GM12892 (cell line): ENCODE results near the gene PDE6H.

ENCODE experiments used
- DNase-seq: peaks from one replicate; pipeline ENCODE4 v3.0.0; 2011; ENCODE audit not compliant: insufficient read length
- FAIRE-seq: peaks from 2 replicates; lab custom pipeline; 2011; peaks lifted over from hg19 to GRCh38; lab: Jason Lieb, UNC
- POLR2A ChIP-seq: IDR thresholded peaks from 2 replicates; pipeline ENCODE4 v1.6.1; 2011; ENCODE audit warnings: low read depth, low read length, control low read depth
- POLR2AphosphoS5 ChIP-seq: IDR thresholded peaks from 2 replicates; pipeline ENCODE4 v1.6.1; 2011; ENCODE audit warnings: low read depth, low read length, control low read depth
- TAF1 ChIP-seq: IDR thresholded peaks from 2 replicates; pipeline ENCODE4 v1.6.1; 2011; ENCODE audit warnings: low read depth, mild to moderate bottlenecking, control low read depth, low read length, borderline replicate concordance

Gene PDE6H

DNA sequence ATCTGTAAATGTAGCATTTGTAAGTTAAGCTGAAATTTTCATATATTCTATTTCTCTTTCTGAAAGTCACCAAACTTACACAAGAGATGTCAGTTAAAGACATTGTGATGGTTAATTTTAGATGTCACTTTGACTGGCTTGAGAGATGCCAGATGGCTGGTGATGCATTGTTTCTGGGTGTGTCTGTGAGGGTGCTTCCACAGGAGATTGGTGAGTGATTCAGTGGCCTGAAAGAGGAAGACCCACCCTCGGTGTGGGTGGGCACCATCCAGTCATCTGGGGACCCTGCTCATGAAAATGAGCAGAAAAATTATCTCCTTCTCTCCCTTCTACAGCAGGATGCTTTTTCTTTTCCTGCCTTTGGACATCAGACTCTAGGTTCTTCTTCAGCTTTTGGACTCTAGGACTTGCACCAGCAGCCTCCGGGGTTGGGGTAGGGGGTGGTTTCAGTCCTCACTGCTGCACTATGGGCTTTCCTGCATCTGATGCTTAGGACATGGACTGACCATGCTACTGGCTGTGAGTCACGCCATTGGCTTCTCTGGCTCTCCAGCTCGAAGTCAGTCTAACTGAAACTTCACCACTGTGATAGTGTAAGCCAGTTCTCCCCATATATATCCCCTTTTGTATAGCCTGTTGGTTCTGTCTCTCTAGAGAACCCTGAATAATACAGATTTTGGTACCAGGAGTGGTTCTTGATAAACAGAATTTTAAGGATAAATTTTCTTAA is 20.9 kb downstream of the PDE6H start:
- no peak for DNase-seq
- TF ChIP-seq POLR2AphosphoS5 (no peak), TAF1 (no peak), POLR2A (no peak)
- FAIRE-seq: peak; percentile 74

DNA sequence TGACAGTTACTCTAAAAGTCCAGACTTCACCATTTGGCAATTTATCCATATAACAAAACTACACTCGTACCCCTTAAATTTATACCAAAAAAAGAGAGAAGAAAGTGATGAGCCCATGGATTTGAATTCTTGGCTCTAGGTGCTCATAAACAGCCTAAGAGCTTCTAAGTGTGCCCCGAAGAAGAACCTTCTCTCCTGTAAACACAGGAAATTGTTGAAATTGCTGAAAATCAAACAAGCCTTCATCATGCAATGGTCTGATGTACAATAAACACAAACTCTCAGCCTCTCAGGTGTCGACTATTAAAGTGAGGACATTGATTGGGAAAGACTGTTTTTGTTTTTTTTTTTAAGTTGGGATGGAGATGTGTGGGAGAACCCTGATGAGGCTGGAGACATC is 21.8 kb downstream of the PDE6H start:
- DNase-seq (no peak), FAIRE-seq (no peak)
- no peak for TF ChIP-seq POLR2A
- TF ChIP-seq TAF1: no peak
- TF ChIP-seq POLR2AphosphoS5: no peak

DNA sequence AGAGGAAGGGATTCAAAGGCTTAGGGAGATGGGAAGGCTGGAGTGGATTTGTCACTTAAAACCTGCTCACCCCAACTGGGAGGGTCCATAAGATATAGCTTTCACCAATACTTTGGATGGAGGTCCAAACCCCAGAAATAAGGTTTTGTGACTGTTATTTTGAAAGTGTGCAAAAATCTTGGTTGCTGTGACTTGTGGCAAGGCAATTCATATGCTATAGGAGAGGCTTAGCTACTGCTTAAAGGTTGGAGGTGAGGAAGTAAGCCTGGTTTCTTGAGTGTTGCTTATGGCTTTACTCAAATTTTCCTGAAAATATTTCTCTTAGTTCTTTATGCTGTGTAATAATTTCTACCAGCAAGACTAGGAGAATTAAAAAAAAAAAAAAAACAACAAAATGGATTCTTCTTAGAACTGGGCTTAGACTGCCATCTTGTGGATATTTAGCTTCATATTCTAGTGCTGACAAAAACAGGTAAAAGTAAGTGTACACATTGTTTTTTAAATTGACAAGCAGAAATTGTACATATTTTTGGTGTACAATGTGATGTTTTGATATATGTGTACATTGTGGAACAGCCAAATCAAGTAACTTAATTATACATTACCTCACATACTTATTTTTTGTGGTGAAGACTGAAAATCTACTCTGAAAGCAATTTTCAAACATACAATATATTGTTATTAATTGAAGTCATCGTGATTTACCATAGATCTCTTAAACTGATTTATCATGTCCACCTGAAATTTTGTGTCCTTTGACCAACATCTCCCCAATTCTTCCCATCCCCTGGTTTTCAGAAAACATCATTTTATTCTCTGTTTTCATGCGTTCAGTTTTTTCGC is 23.0 kb downstream of the PDE6H start:
- peak; percentile 66 for FAIRE-seq
- no peak for DNase-seq
- TF ChIP-seq POLR2AphosphoS5 (no peak), TAF1 (no peak), POLR2A (no peak)

DNA sequence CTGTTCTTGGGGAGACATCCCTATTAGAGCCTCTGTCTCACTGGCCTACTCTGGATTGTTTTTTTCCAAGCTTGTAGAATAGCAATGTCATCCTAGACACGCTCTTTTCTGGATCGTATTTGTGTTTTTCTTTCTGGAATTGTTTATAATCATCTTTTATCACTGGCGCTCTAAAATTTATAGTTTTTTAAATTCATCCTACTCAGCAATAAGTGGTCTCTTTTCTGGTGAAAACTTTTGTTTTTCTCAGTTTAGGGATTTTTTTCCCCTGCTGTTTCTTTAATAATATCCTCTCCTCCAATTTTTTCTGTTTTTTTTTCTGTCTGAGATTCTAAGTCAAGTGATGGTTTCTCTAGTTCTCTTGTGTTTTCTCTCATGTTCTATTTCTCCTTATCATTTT is 25.2 kb downstream of the PDE6H start:
- TF ChIP-seq POLR2AphosphoS5 (no peak), TAF1 (no peak), POLR2A (no peak)
- DNase-seq (no peak), FAIRE-seq (no peak)

DNA sequence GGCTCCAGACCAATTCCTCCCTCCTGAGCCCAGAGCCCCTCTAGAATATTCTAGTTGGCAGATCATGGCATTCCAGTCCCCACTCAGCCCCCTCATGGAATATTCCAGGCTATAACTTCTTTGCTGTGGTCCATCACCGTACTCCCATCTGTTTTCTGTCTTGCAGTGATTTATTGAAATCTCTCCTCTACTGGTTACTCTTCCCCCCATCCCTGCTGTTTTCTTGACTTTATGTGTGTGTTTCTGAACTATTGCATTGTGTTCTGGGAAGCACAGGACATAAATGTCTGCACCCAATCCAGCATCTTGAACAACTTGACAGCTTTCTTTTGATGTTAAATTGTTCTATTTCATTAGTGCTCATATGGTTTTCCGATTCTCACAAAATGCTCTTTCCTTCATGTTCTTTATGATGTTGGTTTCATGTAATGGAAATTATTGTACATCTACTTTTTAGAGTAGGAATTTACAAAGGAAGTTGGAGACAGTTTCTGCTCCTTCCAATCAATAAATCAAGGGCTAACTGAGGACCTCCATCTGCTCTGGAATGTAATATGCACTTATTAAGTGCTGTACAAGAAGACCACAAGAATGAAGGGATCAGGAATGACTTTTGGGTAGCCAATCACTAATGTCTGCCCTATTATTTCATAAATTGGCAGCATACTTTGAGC is 26.3 kb downstream of the PDE6H start:
- FAIRE-seq (no peak), DNase-seq (no peak)
- TF ChIP-seq TAF1 (no peak), POLR2A (no peak), POLR2AphosphoS5 (no peak)

DNA sequence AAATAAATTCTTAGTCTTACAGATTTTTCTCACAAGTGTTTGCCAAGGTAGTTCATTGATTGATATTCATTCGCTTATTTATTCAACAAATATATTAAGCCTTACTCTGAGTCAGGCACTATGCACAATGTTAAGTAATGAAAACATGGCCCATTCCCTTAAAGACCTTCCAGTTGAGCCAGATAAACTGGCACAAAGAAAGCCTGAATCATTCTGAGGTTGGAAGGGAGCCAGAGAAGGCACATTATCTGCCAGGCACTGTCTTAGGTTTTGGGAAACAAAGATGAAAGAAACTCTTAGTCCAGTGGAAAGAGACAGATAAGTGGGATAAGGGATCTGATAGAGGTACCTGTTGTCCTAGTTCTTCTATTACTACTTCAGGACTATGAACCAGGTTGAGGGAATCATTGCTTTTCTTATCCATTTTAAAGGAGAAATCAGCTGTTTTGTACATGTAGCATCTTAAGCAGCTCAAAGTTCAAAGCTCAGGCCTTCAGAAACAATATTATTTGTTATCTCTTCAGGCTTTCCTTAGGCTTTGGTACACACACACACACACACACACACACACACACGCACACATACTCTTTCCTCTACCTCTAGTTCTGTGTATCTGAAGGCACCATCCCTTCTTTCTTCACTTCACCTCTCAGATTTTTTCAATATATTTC is 27.0 kb downstream of the PDE6H start:
- no peak for DNase-seq
- TF ChIP-seq POLR2AphosphoS5 (no peak), TAF1 (no peak), POLR2A (no peak)
- FAIRE-seq: no peak

DNA sequence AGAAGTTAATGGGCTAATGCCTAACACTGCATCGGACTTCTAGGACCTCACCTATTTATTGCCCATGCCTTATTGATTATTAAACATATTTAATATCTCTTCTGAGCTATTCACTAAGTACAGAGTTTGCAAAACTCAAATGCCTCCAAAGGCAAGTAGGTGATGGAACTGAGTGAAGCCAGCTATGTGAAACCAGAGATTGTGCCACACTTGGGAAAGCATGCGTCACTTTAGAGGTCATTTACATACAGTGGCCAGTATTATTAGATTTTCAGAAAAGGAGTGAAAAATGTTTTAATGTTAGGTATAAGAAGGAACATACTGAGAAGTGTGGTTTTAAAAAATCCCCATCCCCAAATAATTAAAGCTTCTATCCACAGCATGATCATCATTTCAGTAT is 27.7 kb downstream of the PDE6H start:
- FAIRE-seq (no peak), DNase-seq (no peak)
- TF ChIP-seq POLR2AphosphoS5 (no peak), TAF1 (no peak), POLR2A (no peak)

DNA sequence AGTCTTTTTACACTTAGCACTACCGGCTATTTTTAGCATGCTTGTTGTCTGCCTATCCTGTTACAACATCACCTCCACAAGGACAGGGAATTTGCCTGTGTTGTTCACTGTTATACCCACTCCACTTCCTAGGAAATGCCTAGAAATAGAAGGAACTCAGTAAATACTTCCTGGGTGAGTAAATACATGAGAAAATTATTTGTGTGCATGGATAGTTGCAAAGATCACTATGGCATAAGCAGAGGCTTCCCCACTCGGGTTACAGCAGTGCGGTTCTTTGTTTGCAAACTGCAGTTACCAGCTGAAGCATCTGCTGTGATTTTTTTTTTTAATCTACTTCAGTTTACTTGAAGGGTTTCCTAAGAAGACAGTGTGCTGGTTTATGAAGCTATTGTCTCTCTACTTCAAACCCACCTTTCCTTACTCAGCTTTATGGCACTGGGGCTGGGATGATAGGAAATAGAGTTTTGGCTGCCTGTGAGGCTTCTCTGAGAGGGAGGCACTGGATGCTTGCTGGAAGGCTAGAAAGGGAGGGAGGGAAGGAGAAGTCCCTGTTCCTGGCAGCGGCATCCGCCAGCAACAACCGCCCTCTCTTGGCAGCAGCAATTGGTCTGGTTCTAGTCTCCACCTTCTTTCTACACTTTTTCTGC is 29.0 kb downstream of the PDE6H start:
- DNase-seq (no peak), FAIRE-seq (no peak)
- no peak for TF ChIP-seq TAF1
- no peak for TF ChIP-seq POLR2A
- no peak for TF ChIP-seq POLR2AphosphoS5

DNA sequence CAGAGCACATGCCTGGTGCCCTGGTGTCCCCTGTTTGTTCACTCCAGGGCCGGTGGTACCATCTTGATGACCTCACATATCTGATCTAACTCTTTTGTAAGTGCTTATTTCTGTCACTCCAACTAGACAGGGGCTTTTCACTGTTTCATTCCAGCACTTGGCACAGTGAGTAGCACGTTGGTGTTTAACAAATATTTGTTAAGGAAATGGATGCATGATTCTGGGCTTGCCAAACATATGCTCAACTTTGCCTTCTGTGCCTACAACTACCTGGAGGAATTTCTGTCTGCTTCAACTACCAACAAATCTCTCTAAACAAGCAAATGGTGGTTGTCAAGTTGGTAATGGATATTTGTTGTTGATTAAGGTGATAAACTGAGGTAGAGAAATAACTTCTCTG is 31.6 kb downstream of the PDE6H start:
- FAIRE-seq (peak; percentile 56), DNase-seq (no peak)
- TF ChIP-seq TAF1: no peak
- no peak for TF ChIP-seq POLR2A
- TF ChIP-seq POLR2AphosphoS5: no peak

DNA sequence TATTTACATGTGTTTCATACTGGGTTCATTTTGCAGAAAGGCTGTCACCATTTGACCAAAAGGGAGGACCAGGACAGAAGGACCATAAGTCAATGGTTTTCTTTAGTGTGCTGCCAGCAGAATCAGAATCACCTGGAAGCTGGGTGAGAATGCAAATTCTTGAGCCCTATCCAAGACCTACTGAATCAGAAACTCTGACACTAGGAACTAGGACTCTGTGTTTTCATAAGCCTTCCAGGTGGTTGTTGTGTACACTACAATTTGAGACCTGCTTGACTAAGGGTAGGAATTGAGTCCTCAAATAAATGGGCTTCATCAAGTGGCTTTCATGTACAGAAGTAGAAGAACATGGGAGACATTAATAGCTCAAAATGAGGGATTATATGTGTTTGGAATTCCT is 32.2 kb downstream of the PDE6H start:
- TF ChIP-seq POLR2AphosphoS5 (no peak), TAF1 (no peak), POLR2A (no peak)
- FAIRE-seq: no peak
- no peak for DNase-seq
